Right renal pelvis (tissue), 4 donors: ENCODE data around the gene KRTAP12-2. TPM values are rescaled to one million over a fixed set of nuclear protein-coding genes. Genes with fewer than 3 reads are reported as not detected.
"Not testable (repeated sequence)": the region's sequence is repeated elsewhere in the genome, so short reads cannot be mapped to it uniquely, and the experiment has no call there.

ENCODE experiments used
- DNase-seq, 4 donors: peaks; one replicate each; pipeline ENCODE4 v3.0.0-alpha.2; 2013; ENCODE audit warnings: low read depth in 4 of 4, low spot score in 3 of 4, missing footprints in 1 of 4
- polyA plus RNA-seq, 4 donors: library from polyadenylated mRNA; unstranded; fragments of 120-200 nt; gene quantifications; one replicate each; pipeline ENCODE4 v1.2.1, GENCODE V29; 2013; ENCODE audit not compliant: insufficient read length in 4 of 4

KRTAP12-2 gene
- polyA plus RNA-seq, 4 donors: not detected

GRCh38 chr21:44686000-44686781, 19.5 kb upstream of the KRTAP12-2 start:
- no peak for DNase-seq

- DNase-seq: not testable (repeated sequence)
Observed at GRCh38 chr21:44685050-44685449, 18.3 kb upstream of the KRTAP12-2 start.

GRCh38 chr21:44684483-44684882, 17.8 kb upstream of the KRTAP12-2 start:
- no peak for DNase-seq

- DNase-seq: no peak
Observed at GRCh38 chr21:44684077-44684476, 17.4 kb upstream of the KRTAP12-2 start.

GRCh38 chr21:44682580-44683151, 15.9 kb upstream of the KRTAP12-2 start:
- DNase-seq: no peak

- no peak for DNase-seq
Observed at GRCh38 chr21:44681861-44682579, 15.3 kb upstream of the KRTAP12-2 start, which contains the start of gene KRTAP12-1. Gene KRTAP12-1, minus strand, starts transcription at chr21:44682163. Its CDS starts 40 bp downstream, at chr21:44682123.

DNA sequence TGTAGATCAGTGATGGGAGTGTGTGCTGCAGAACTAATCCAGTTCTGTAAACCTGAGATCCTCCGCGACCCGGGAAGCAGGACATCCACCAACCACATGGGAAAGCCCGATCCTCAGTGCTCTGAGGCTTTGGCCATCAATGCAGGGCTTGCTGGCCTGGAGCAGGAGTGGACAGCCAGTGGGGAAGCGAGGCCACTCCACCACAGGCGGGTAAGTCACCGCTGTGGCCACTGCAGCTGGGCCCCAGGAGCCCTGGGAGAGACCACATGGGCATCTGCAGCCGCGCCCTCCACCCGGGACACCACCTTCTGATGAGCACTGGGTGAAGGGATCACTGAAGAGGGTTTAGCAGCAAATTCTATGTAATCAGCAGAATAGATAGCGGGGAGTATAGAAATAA, 14.4 kb upstream of the KRTAP12-2 start:
- no peak for DNase-seq

DNA sequence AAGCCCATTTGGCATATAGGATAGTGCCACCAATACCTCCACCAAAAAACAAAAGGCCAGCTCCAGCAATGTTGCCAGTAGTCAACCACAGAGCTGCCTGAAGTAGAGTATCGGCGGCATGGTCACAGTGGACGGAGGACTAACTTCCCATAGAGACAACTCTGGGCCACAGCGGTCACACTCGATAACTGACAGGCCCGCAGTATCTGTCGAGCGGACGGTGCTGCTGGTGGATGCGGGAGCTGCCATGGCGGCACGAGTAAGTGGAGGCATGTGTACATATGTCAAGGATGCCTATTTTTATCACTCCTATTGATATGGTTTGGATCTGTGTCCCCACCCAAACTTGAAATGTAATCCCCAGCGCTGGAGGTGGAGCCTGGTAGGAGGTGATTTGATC, 11.2 kb upstream of the KRTAP12-2 start:
- DNase-seq: no peak

DNA sequence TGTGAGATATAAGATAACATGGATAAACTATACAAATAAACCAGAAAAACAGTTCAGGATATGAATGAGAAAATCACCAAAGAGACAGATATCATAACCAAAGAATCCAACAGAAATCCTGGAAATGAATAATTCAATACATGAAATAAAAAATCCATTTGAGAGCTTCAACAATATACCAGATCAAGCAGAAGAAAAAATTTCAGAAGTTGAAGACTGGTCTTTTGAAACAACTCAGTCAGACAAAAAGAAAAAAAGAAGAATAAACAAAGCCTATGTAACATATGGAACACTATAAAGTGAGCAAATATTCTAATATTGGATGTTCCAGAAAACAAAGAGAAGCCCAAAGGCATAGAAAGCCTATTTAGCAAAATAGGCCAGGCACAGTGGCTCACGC, 5.2 kb upstream of the KRTAP12-2 start:
- DNase-seq: no peak

DNA sequence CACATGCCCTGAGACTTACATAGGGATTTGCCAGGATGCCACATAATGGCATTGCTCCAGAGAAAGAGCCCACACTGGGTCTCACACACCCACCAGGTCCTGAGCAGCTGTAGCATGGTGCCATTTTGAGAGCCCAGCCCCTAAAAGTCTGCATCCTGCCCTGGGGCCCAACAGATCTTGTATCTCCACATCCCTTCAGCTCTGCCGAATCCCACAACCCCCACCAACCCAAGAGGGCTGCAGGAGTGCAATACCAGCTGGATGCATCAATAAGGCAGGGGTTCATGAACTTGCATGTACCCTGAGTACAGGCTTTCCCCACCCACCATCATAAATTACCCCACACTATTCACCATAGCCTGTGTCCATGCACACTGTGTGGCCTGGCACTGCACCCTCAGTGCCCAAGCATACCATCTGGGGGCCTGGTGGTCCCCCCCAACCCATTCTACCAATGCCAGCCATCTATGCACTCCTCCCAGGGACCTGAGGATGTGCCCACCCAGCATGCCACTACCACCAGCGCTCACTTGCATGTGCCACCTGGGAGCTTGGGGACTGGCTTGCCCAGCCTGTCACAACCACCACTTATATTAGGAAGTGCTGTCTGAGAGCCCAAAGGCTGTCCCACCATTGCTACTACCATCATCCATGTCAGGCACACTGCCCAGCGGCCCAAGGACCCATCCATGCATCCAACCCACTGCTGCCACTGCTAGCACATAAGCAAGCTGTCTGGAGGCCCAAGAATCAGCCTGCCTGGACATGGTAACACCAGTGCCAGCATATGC, 4.1 kb upstream of the KRTAP12-2 start:
- DNase-seq: no peak

- no peak for DNase-seq
Observed at GRCh38 chr21:44667612-44668011, 885 bp upstream of the KRTAP12-2 start.

DNA sequence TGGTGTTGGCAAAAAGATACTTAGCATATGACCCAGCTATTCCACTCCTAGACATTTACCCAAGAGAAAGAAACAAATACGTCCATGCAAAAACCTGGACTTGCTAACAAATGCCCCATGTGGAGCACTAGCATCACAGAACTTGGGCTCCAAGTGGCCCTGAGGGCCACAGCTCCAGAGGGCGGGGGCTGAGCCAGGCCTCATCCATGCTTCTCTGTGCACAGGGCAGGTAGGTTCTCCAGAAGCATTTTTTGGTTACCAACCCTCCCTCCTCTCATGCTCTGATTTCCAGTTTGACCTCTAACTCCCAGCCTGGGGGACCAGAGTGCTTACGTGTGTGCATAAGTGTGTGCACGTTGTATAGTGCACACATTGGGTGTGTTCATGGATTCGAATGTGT, 2.0 kb downstream of the KRTAP12-2 start:
- DNase-seq: no peak

- not testable (repeated sequence) for DNase-seq
Observed at GRCh38 chr21:44661567-44661966, 5.2 kb downstream of the KRTAP12-2 start.

DNA sequence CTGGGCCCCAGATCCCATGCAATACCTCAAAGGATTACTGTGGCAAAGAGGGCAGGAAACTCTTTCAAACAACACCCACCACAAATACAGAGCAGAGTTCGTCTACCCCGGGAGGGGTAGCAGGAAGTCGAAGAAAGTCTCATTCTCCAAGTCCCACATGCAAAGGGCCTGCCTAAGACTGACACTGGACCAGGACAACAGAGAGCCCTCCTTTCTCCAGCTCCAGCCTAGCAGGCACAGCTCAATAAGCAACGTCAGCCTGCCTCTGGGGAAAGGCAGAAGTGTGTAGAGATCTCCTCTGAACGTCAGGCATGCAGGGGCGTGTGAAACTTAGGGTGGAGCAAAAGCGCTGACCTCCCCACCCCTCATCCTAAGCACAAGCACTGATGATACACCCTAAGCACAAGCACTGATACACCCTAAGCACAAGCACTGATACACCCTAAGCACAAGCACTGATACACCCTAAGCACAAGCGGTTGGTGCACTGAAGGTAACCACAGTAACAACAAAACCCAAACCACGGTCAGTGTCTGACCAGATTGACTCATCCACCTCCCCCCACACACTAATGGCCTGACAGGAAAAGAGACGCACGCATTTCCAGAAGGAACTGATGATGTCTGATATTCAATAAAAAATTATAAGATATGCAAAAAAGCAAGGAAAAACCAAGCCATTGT, 7.7 kb downstream of the KRTAP12-2 start:
- DNase-seq: no peak

- DNase-seq: no peak
Observed at GRCh38 chr21:44658541-44658910, 8.2 kb downstream of the KRTAP12-2 start.

DNA sequence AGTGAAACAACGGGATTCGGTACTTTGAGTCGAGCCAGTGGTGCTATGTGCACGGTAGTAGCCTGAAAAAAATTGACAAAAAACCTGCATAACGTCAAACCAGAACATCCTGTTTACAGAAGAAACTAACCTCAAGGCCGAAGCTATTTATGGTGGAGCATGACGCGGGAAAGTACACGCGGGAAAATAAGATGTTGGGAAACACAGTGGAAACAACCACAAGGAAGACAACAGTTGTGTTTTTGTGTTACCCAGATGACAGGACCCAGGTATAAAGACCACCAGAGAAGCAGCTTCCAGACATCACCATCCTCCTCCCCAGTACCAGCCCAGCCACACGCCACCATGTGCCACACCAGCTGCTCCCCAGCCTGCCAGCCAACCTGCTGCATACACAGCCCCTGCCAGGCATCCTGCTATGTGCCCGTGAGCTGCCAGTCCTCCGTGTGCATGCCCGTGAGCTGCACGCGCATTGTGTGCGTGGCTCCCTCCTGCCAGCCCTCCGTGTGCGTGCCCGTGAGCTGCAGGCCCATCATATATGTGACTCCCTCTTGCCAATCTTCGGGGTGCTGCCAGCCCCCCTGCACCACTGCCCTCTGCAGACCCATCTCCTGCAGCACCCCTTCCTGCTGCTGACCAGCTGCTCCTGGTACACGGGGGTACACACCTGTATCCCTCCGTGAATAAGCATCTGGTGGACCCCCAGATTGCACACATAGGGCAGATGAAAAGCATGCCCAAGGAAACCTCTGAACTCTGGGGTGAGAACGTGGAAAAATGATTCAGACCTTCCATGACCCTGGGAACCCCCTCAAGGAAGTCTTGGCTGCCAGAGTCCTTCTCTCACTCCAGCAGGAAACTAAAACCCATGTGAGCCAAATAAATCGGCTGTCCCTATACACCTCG, 8.8 kb downstream of the KRTAP12-2 start, which contains the start of gene KRTAP12-3:
KRTAP12-3 (plus strand) TSS at position 298 of the 906 bp plus-strand sequence; CDS start at position 346, 48 bp downstream.
- DNase-seq: no peak

DNA sequence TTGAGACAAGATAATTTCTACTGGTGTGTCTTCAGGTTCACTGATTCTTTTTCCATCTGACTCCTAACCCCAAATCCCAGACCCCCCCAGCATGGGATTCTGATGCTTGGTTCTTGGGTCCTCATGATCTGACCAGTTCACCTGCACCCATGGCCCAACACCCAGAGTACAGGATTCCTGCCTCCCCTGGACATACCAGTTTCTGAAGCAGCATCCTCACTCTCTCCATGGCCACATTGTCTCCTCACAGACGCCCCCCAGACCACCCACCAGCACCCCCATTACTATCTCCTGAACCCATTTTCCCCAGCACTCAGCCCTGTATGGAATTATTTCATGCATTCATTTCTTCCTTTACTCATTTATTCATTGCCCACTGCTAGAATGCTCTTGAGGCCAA, 9.9 kb downstream of the KRTAP12-2 start:
- no peak for DNase-seq

DNA sequence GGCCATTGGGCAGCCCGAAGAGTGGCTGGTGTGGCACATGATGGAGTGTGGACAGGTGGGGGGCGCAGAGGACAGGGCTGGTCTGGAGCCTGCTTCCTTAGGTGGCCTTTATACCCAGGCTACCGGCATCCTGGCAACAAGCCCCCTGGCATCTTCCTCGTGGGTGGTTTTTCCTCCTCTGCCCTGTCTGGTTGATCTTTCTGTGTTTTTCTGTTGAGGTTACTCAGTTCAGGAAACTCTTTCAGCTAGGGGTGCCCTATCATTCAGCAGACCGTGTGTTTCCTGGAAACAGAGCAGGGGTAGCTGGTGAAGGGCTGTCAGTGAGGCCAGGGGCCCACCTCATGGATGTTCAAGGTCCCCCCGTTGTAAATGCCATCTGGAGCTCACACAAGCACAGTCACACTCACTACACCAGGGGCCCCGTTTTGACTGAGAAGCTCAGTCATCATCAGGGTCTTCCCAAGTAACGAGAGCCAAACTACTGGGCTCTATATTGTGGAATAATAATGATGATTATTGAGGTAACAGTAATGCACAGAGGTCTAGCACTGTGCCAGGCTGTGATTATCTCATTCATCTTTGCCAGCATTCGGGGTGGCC, 12.1 kb downstream of the KRTAP12-2 start, which contains the start of gene KRTAP12-4:
KRTAP12-4 (minus strand) TSS at position 84 of the 600 bp plus-strand sequence; CDS start at position 39, 45 bp downstream.
- DNase-seq: no peak
